ENCODE data around the gene METTL1.

DNA sequence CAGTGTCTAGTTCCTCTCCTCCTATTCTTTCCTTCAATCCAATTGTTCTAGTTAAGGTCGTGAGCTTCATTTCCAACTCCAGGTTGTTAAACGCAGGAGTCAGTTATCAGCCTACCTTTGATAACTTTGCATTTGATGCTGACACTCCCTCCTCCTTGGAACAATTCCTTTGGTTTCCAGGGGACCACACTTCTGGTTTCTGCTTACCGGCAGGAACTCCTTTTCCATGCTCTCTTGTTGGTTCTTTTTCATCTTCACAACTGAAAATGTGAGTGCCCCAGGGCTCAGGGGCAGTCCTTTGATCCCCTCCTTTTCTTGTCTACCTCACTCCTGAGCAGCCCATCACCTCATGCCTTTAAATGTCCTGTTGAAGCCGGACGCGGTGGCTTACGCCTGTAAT is 5.5 kb upstream of the METTL1 start:
- TF ChIP-seq, protein P1, sequence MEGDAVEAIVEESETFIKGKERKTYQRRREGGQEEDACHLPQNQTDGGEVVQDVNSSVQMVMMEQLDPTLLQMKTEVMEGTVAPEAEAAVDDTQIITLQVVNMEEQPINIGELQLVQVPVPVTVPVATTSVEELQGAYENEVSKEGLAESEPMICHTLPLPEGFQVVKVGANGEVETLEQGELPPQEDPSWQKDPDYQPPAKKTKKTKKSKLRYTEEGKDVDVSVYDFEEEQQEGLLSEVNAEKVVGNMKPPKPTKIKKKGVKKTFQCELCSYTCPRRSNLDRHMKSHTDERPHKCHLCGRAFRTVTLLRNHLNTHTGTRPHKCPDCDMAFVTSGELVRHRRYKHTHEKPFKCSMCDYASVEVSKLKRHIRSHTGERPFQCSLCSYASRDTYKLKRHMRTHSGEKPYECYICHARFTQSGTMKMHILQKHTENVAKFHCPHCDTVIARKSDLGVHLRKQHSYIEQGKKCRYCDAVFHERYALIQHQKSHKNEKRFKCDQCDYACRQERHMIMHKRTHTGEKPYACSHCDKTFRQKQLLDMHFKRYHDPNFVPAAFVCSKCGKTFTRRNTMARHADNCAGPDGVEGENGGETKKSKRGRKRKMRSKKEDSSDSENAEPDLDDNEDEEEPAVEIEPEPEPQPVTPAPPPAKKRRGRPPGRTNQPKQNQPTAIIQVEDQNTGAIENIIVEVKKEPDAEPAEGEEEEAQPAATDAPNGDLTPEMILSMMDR (IDR thresholded peaks at IDR 0.05; ENCODE audit: insufficient read depth, low read length, poor library complexity, severe bottlenecking) = no peak
- TF ChIP-seq EZH2phosphoT487 (conservative IDR thresholded peaks at IDR 0.05; ENCODE audit: low read length) = no peak

Data from SU-DHL-6 (cell line).